Activated naive CD8-positive, alpha-beta T cell treated with anti-CD3 and anti-CD28 coated beads, Interleukin-2, amount 50 U/mL, for 24 hours (primary cell): ENCODE results near the gene ERMARD.
A peak's percentile ranks its signal among the peaks of the same experiment; 100 is the strongest.

Experiments used
- ATAC-seq: fragments of 150-1000 bp; cut with Tn5 transposase; one replicate; pipeline ENCODE4 v1.10.0; 2021
- DNase-seq: peaks from one replicate; pipeline ENCODE4 v3.0.0; 2021
- H3K27ac Mint-ChIP-seq: one replicate; pipeline ENCODE4 v1.8.0; 2021; ENCODE audit warnings: mild to moderate bottlenecking, mixed read lengths
- H3K27me3 Mint-ChIP-seq: one replicate; pipeline ENCODE4 v1.8.0; 2021; ENCODE audit warnings: mixed read lengths
- H3K36me3 Mint-ChIP-seq: one replicate; pipeline ENCODE4 v1.8.0; 2021; ENCODE audit warnings: low read depth, mixed read lengths
- H3K4me1 Mint-ChIP-seq: one replicate; pipeline ENCODE4 v1.8.0; 2021; ENCODE audit warnings: mixed read lengths
- H3K4me3 Mint-ChIP-seq: one replicate; pipeline ENCODE4 v1.8.0; 2021; ENCODE audit warnings: mild to moderate bottlenecking, moderate library complexity, mixed read lengths
- H3K9me3 Mint-ChIP-seq: one replicate; pipeline ENCODE4 v1.8.0; 2021; ENCODE audit warnings: mixed read lengths

Gene ERMARD

GRCh38 chr6:169799474-169799926, 48.1 kb downstream of the ERMARD start:
- ATAC-seq (no peak), DNase-seq (no peak)
- no peaks in the 10 kb centered on the region for H3K9me3 Mint-ChIP-seq
- peaks cover 26% of the 10 kb centered on the region for H3K4me1 Mint-ChIP-seq
- H3K4me3 Mint-ChIP-seq = no peak overlapping the region
- H3K27me3 Mint-ChIP-seq = peaks cover 51% of the 10 kb centered on the region
- no peaks in the 10 kb centered on the region for H3K36me3 Mint-ChIP-seq
- no peak overlapping the region for H3K27ac Mint-ChIP-seq

- Mint-ChIP-seq H3K27me3 (peaks cover 55% of the 10 kb centered on the region), H3K9me3 (no peaks in the 10 kb centered on the region), H3K4me1 (peaks cover 33% of the 10 kb centered on the region), H3K36me3 (no peaks in the 10 kb centered on the region), H3K27ac (no peak overlapping the region), H3K4me3 (no peak overlapping the region)
- no peak for DNase-seq
- ATAC-seq = no peak
Observed at GRCh38 chr6:169800116-169800667, 48.8 kb downstream of the ERMARD start.

- DNase-seq (peak; percentile 18), ATAC-seq (peak; percentile 63)
- Mint-ChIP-seq H3K27ac (no peak overlapping the region), H3K36me3 (no peaks in the 10 kb centered on the region), H3K4me3 (no peak overlapping the region), H3K9me3 (no peaks in the 10 kb centered on the region), H3K27me3 (peaks cover 59% of the 10 kb centered on the region), H3K4me1 (peaks cover 39% of the 10 kb centered on the region)
Observed at GRCh38 chr6:169800668-169801395, 49.4 kb downstream of the ERMARD start.

GRCh38 chr6:169801396-169802160, 50.2 kb downstream of the ERMARD start:
- ATAC-seq = no peak
- Mint-ChIP-seq H3K27me3 (peaks cover 58% of the 10 kb centered on the region), H3K4me1 (peaks cover 43% of the 10 kb centered on the region), H3K36me3 (no peaks in the 10 kb centered on the region), H3K9me3 (no peaks in the 10 kb centered on the region), H3K27ac (no peak overlapping the region), H3K4me3 (no peak overlapping the region)
- DNase-seq = no peak

- Mint-ChIP-seq H3K9me3 (no peaks in the 10 kb centered on the region), H3K36me3 (no peaks in the 10 kb centered on the region), H3K4me1 (peaks cover 53% of the 10 kb centered on the region), H3K4me3 (no peak overlapping the region), H3K27ac (no peak overlapping the region), H3K27me3 (peaks cover 53% of the 10 kb centered on the region)
- DNase-seq = no peak
- ATAC-seq = no peak
Observed at GRCh38 chr6:169802790-169803189, 51.4 kb downstream of the ERMARD start.

- peaks cover 54% of the 10 kb centered on the region for H3K4me1 Mint-ChIP-seq
- no peaks in the 10 kb centered on the region for H3K9me3 Mint-ChIP-seq
- no peak for DNase-seq
- H3K4me3 Mint-ChIP-seq = peak overlapping the region; percentile 3
- peak overlapping the region; percentile 2 for H3K27ac Mint-ChIP-seq
- H3K27me3 Mint-ChIP-seq = peaks cover 50% of the 10 kb centered on the region
- H3K36me3 Mint-ChIP-seq = no peaks in the 10 kb centered on the region
- ATAC-seq = peak; percentile 45
Observed at GRCh38 chr6:169803271-169803811, 51.9 kb downstream of the ERMARD start.

- H3K4me1 Mint-ChIP-seq = peaks cover 56% of the 10 kb centered on the region
- no peak overlapping the region for H3K27ac Mint-ChIP-seq
- DNase-seq (no peak), ATAC-seq (peak; percentile 7)
- peaks cover 45% of the 10 kb centered on the region for H3K27me3 Mint-ChIP-seq
- H3K9me3 Mint-ChIP-seq = no peaks in the 10 kb centered on the region
- no peaks in the 10 kb centered on the region for H3K36me3 Mint-ChIP-seq
- no peak overlapping the region for H3K4me3 Mint-ChIP-seq
Observed at GRCh38 chr6:169803816-169804340, 52.5 kb downstream of the ERMARD start.

GRCh38 chr6:169804427-169804826, 53.0 kb downstream of the ERMARD start:
- Mint-ChIP-seq H3K9me3 (no peaks in the 10 kb centered on the region), H3K36me3 (no peaks in the 10 kb centered on the region), H3K4me1 (peaks cover 56% of the 10 kb centered on the region), H3K27me3 (peaks cover 40% of the 10 kb centered on the region), H3K4me3 (no peak overlapping the region), H3K27ac (no peak overlapping the region)
- ATAC-seq = no peak
- DNase-seq = no peak

GRCh38 chr6:169805242-169805838, 53.9 kb downstream of the ERMARD start:
- peaks cover 55% of the 10 kb centered on the region for H3K4me1 Mint-ChIP-seq
- H3K27me3 Mint-ChIP-seq = peaks cover 45% of the 10 kb centered on the region
- no peaks in the 10 kb centered on the region for H3K9me3 Mint-ChIP-seq
- DNase-seq (no peak), ATAC-seq (no peak)
- no peak overlapping the region for H3K4me3 Mint-ChIP-seq
- no peak overlapping the region for H3K27ac Mint-ChIP-seq
- no peaks in the 10 kb centered on the region for H3K36me3 Mint-ChIP-seq

- Mint-ChIP-seq H3K9me3 (no peaks in the 10 kb centered on the region), H3K27me3 (peaks cover 48% of the 10 kb centered on the region), H3K27ac (no peak overlapping the region), H3K4me3 (no peak overlapping the region), H3K4me1 (peaks cover 48% of the 10 kb centered on the region), H3K36me3 (no peaks in the 10 kb centered on the region)
- ATAC-seq (no peak), DNase-seq (no peak)
Observed at GRCh38 chr6:169806701-169807100, 55.3 kb downstream of the ERMARD start.

GRCh38 chr6:169807229-169807628, 55.8 kb downstream of the ERMARD start:
- no peak for DNase-seq
- no peaks in the 10 kb centered on the region for H3K36me3 Mint-ChIP-seq
- peaks cover 48% of the 10 kb centered on the region for H3K4me1 Mint-ChIP-seq
- ATAC-seq = no peak
- peaks cover 49% of the 10 kb centered on the region for H3K27me3 Mint-ChIP-seq
- no peak overlapping the region for H3K27ac Mint-ChIP-seq
- H3K4me3 Mint-ChIP-seq = no peak overlapping the region
- H3K9me3 Mint-ChIP-seq = no peaks in the 10 kb centered on the region

GRCh38 chr6:169807699-169808607, 56.5 kb downstream of the ERMARD start:
- H3K4me3 Mint-ChIP-seq = no peak overlapping the region
- ATAC-seq (no peak), DNase-seq (no peak)
- peaks cover 48% of the 10 kb centered on the region for H3K27me3 Mint-ChIP-seq
- H3K9me3 Mint-ChIP-seq = no peaks in the 10 kb centered on the region
- H3K36me3 Mint-ChIP-seq = no peaks in the 10 kb centered on the region
- peaks cover 46% of the 10 kb centered on the region for H3K4me1 Mint-ChIP-seq
- no peak overlapping the region for H3K27ac Mint-ChIP-seq

GRCh38 chr6:169808608-169808967, 57.2 kb downstream of the ERMARD start:
- Mint-ChIP-seq H3K9me3 (no peaks in the 10 kb centered on the region), H3K4me1 (peaks cover 40% of the 10 kb centered on the region), H3K36me3 (no peaks in the 10 kb centered on the region), H3K27me3 (peaks cover 49% of the 10 kb centered on the region), H3K27ac (no peak overlapping the region), H3K4me3 (no peak overlapping the region)
- no peak for DNase-seq
- ATAC-seq = no peak
